GM12865 (cell line): Measurements from ENCODE around the gene MYL12A.

Experiments
- DNase-seq: peaks from one replicate; pipeline ENCODE4 v3.0.0; 2010; ENCODE audit warnings: low read depth
- H3K4me3 ChIP-seq: 2 replicates; pipeline ENCODE4 v1.5.1; 2011; ENCODE audit warnings: mild to moderate bottlenecking, low read depth, low read length, control low read depth
- CTCF ChIP-seq: IDR thresholded peaks from 2 replicates; pipeline ENCODE4 v1.5.1; 2011; ENCODE audit warnings: low read length, control low read depth, low read depth, inconsistent platforms; ENCODE audit not compliant: insufficient read depth; ENCODE audit errors: missing control alignments

MYL12A gene

GRCh38 chr18:3235846-3236245 is 11.8 kb upstream of the MYL12A start:
- TF ChIP-seq CTCF = no peak
- no peak overlapping the region for H3K4me3 ChIP-seq
- no peak for DNase-seq

- no peak overlapping the region for H3K4me3 ChIP-seq
- no peak for DNase-seq
- TF ChIP-seq CTCF = no peak
Observed at GRCh38 chr18:3236470-3236869, 11.1 kb upstream of the MYL12A start.

- no peak for TF ChIP-seq CTCF
- no peak overlapping the region for H3K4me3 ChIP-seq
- DNase-seq = no peak
Observed at GRCh38 chr18:3238742-3239141, 8.9 kb upstream of the MYL12A start.

DNA sequence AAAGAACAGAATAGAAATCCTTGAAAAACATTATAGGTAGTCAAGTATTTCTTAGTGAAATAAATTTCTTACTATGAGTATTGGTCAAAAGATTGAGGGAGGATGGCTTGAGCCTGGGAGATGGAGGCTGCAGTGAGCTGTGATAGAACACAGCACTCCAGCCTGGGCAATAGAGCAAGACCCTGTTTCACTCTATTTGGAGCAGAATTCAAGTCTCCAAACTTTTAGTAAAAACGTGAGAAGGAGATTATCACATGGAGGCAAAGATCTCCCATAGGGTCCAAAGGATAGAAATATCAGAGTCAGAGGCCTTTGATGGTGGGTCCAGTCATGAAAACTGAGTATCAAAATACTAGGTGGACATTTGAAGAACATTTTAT is 2.4 kb upstream of the MYL12A start:
- no peak for TF ChIP-seq CTCF
- no peak for DNase-seq

GRCh38 chr18:3245853-3246634 is 1.6 kb upstream of the MYL12A start:
- peak overlapping the region; percentile 99 for H3K4me3 ChIP-seq
- peak; percentile 95 for DNase-seq
- peak; percentile 96 for TF ChIP-seq CTCF

More for the DNA sequence above, 2.4 kb upstream of the MYL12A start:
- peak overlapping the region; percentile 99 for H3K4me3 ChIP-seq

DNA sequence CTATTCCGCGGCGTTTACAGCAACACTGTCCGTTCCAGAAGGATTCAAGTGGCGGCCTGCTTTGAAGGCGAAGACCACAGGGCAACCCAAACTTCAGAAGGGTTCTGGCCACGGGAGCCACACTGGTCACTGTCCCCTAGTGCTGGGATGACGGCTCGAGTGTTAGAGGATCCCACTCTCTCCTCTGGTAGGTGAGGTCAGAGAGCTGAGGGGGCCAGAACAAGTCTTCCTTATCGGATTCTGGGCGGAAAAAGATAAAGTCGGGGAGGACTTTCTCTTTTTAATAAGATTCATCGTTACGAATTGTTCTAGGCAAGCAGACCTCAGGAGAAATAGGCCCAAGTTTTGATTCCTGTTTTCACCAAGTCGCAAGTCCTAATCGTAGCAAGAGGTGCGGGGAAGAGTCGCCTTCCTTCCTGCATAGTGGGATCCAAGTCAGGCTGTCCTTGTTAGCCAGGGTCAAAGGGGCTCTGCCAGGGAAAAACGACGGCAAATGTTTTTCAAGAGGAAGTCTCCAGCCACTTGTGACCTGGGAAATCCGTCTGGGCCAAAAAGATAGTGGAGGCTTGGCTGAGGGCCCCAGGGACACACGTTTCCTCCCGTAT is 864 bp upstream of the MYL12A start:
- peak; percentile 52 for DNase-seq
- peak overlapping the region; percentile 99 for H3K4me3 ChIP-seq

More for the DNA sequence above, 864 bp upstream of the MYL12A start:
- no peak for TF ChIP-seq CTCF
